Brain microvascular endothelial cell (primary cell): ENCODE data around the gene DGAT2.

Experiments used
- DNase-seq: peaks from one replicate; pipeline ENCODE4 v3.0.0-alpha.2; 2020
- H3K27ac ChIP-seq: fragments of 250-450 bp; sonication (Bioruptor Pico); 2 replicates; pipeline ENCODE4 v1.5.1; 2020; ENCODE audit warnings: mild to moderate bottlenecking, moderate library complexity
- H3K27me3 ChIP-seq: fragments of 250-450 bp; sonication (Bioruptor Pico); replicated peaks from 2 replicates; pipeline ENCODE4 v1.5.1; 2020; ENCODE audit warnings: mild to moderate bottlenecking
- H3K36me3 ChIP-seq: fragments of 250-450 bp; sonication (Bioruptor Pico); replicated peaks from 2 replicates; pipeline ENCODE4 v1.5.1; 2020; ENCODE audit warnings: mild to moderate bottlenecking
- H3K4me3 ChIP-seq: 2 replicates; pipeline ENCODE4 v1.5.1; 2011; ENCODE audit warnings: low read depth, mild to moderate bottlenecking, control low read depth, low read length, moderate library complexity
- in situ Hi-C: cut with HindIII; loops from 2 replicates; pipeline ENCODE4 v1.10.0; 2017; ENCODE audit warnings: low sequenced_read_pairs, low pct_ligation_motif_present
- TF ChIP-seq, protein P1 (sequence below): IDR thresholded peaks from 2 replicates; pipeline ENCODE4 v1.5.1; 2011; ENCODE audit warnings: low read depth, mild to moderate bottlenecking, moderate library complexity, low read length, control low read depth, inconsistent platforms; ENCODE audit errors: missing control alignments

The DGAT2 gene

DNA sequence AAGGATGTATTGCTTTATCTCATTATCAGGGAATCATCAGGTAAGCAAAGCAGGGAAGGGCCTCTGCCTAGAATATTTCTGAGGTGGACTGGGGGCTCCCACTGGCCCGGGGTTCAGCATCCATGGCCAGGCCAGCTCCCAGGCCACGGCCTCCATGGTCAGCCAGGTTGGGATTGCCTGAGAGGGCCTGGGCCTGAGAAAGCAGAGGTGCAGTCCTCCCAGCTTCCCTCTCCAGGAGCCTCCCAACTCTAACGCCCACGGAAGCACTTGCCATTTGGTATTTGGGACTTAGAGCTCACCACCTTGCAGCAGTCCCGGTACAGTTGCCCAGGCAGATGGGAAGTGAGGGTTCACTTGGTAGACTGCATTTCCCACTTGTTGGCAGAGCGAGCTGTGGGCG, 12.7 kb downstream of the DGAT2 start:
- Histone ChIP-seq H3K27ac (no peak overlapping the region), H3K4me3 (no peak overlapping the region), H3K27me3 (no peaks in the 10 kb centered on the region), H3K36me3 (no peaks in the 10 kb centered on the region)
- no peak for DNase-seq
- in situ Hi-C loops, result no loop called here
- TF ChIP-seq, protein P1, sequence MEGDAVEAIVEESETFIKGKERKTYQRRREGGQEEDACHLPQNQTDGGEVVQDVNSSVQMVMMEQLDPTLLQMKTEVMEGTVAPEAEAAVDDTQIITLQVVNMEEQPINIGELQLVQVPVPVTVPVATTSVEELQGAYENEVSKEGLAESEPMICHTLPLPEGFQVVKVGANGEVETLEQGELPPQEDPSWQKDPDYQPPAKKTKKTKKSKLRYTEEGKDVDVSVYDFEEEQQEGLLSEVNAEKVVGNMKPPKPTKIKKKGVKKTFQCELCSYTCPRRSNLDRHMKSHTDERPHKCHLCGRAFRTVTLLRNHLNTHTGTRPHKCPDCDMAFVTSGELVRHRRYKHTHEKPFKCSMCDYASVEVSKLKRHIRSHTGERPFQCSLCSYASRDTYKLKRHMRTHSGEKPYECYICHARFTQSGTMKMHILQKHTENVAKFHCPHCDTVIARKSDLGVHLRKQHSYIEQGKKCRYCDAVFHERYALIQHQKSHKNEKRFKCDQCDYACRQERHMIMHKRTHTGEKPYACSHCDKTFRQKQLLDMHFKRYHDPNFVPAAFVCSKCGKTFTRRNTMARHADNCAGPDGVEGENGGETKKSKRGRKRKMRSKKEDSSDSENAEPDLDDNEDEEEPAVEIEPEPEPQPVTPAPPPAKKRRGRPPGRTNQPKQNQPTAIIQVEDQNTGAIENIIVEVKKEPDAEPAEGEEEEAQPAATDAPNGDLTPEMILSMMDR, result no peak

DNA sequence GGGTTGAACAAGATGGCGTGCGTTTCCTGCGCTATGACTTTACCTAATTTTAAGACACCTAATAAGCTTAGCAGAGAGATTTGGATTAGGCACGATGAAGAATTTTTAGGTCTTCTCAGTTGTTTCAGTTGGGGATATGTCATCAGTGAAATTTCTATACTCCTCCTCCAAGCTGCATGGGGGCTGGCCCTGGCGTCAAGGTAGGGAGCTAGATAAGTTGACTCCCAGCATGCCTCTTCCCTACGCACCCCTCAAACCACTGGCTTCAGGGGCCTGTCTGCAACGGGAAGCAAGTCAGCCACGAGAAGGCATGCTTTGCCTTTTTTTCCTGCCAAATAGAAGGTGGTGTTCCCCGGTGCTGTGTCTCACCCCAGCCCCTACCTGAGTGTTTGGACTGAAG, 13.3 kb downstream of the DGAT2 start:
- DNase-seq, result no peak
- TF ChIP-seq, protein P1, result no peak
- Histone ChIP-seq H3K36me3 (no peaks in the 10 kb centered on the region), H3K27me3 (no peaks in the 10 kb centered on the region), H3K4me3 (no peak overlapping the region), H3K27ac (no peak overlapping the region)
- in situ Hi-C loops, result no loop called here

- in situ Hi-C loops, result no loop called here
- no peak for DNase-seq
- Histone ChIP-seq H3K4me3 (no peak overlapping the region), H3K27ac (no peak overlapping the region), H3K36me3 (no peaks in the 10 kb centered on the region), H3K27me3 (no peaks in the 10 kb centered on the region)
- TF ChIP-seq, protein P1, result no peak
Observed at GRCh38 chr11:75782540-75783263, 14.1 kb downstream of the DGAT2 start.

- no peak overlapping the region for H3K27ac ChIP-seq
- no peak overlapping the region for H3K4me3 ChIP-seq
- H3K36me3 ChIP-seq, result no peaks in the 10 kb centered on the region
- TF ChIP-seq, protein P1, result no peak
- no peak for DNase-seq
- H3K27me3 ChIP-seq, result no peaks in the 10 kb centered on the region
- in situ Hi-C loops, result no loop called here
Observed at GRCh38 chr11:75783416-75784084, 15.0 kb downstream of the DGAT2 start.

- no peak for DNase-seq
- Histone ChIP-seq H3K4me3 (no peak overlapping the region), H3K27me3 (no peaks in the 10 kb centered on the region), H3K27ac (no peak overlapping the region), H3K36me3 (no peaks in the 10 kb centered on the region)
- in situ Hi-C loops, result no loop called here
- TF ChIP-seq, protein P1, result no peak
Observed at GRCh38 chr11:75784085-75784478, 15.5 kb downstream of the DGAT2 start.
